VCaP (cell line): Measurements from ENCODE around the gene HHLA2.
"Not testable (repeated sequence)": the region's sequence is repeated elsewhere in the genome, so short reads cannot be mapped to it uniquely, and the experiment has no call there.

Experiments used
- H3K27ac ChIP-seq: fragments of 450-650 bp; 2 replicates; pipeline ENCODE4 v1.5.1; 2017
- TF ChIP-seq, protein P1 (sequence below): fragments of 450-650 bp; conservative IDR thresholded peaks from 2 replicates; pipeline ENCODE4 v1.5.1; 2017; ENCODE audit warnings: mild to moderate bottlenecking, moderate library complexity

HHLA2 gene, protein sequence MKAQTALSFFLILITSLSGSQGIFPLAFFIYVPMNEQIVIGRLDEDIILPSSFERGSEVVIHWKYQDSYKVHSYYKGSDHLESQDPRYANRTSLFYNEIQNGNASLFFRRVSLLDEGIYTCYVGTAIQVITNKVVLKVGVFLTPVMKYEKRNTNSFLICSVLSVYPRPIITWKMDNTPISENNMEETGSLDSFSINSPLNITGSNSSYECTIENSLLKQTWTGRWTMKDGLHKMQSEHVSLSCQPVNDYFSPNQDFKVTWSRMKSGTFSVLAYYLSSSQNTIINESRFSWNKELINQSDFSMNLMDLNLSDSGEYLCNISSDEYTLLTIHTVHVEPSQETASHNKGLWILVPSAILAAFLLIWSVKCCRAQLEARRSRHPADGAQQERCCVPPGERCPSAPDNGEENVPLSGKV

GRCh38 chr3:108296239-108296638 is at the start of gene HHLA2:
Gene HHLA2 (plus strand): TSS chr3:108296548. CDS start chr3:108351814, 55,266 bp downstream.
- no peak within 1 kb of the TSS for H3K27ac ChIP-seq
- TF ChIP-seq, protein P1, sequence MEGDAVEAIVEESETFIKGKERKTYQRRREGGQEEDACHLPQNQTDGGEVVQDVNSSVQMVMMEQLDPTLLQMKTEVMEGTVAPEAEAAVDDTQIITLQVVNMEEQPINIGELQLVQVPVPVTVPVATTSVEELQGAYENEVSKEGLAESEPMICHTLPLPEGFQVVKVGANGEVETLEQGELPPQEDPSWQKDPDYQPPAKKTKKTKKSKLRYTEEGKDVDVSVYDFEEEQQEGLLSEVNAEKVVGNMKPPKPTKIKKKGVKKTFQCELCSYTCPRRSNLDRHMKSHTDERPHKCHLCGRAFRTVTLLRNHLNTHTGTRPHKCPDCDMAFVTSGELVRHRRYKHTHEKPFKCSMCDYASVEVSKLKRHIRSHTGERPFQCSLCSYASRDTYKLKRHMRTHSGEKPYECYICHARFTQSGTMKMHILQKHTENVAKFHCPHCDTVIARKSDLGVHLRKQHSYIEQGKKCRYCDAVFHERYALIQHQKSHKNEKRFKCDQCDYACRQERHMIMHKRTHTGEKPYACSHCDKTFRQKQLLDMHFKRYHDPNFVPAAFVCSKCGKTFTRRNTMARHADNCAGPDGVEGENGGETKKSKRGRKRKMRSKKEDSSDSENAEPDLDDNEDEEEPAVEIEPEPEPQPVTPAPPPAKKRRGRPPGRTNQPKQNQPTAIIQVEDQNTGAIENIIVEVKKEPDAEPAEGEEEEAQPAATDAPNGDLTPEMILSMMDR = no peak

DNA sequence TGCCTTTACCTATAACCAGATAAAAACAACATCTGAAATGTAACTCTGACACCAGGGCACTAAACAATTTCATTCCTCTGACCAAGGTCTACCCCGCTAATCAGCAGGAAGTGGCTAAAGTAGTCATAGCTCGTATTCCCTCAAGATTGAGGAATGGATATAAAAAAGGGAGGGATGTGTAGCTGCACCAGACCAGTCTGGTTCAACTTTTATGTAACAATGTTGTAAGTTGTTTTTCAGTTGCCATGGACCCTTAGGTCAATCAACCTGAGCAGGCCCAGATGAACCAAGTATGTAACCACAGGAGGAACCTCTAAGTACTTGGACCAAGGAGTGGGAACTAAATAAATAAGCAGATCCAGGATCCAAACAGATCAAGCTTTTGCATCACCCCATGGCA is 45.7 kb upstream of the HHLA2 start:
- 0 out of 2 replicates have a peak overlapping the region, but pooled peaks have one; percentile 19 for H3K27ac ChIP-seq
- TF ChIP-seq, protein P1 = no peak

DNA sequence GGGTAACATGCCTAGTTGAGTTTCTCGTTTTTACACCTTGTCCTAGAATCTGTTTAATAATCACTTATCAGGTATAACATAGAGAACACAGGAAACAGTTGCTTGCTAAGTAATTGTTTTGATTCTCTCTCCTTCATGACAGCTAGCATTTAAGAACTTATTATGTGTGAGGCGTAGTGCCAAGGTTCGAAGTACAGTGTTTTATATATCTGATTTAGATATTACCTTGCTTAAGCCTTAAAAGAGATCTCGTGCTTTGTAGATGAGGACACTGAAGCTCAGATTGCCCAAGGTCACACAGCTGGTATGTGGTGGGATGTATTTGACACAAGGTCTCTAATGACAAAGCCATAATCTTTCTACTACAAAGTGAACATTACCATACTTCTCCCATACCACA is 45.1 kb upstream of the HHLA2 start:
- H3K27ac ChIP-seq = 0 out of 2 replicates have a peak overlapping the region, but pooled peaks have one; percentile 19
- TF ChIP-seq, protein P1 = no peak

DNA sequence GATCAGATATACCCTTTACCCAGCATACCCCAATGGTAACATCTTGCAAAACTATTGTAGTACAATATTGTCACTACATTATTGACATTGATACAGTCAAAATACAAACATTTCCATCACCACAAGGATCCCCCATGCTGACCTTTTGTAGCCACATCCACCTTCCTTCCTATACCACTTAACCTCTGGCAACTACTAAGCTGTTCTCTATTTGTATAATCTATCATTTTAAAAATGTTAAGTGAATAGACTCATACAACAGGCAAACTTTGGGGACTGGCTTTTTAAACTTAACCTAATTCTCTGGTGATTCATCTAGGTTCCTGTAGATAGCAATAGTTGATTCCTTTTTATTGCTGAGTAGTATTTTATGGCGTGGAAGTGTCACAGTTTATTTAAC is 44.5 kb upstream of the HHLA2 start:
- TF ChIP-seq, protein P1 = no peak

DNA sequence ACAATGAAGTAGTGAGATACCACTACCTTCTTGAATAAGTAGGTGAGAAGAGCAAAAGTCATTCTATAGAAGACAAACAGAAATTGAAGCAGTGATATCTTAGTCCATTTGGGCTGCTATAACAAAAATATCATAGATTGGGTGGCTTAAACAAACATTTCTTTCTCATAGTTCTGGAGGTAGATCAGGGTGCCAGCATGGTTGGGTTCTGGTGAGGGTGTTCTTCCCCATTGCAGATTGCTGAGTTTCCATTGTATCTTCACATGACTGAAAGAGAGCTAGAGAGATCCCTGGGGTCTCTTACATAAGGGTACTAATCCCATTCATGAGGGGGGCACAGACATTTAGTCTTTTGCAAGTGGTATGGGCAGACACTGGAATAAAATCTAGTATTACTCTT is 41.2 kb upstream of the HHLA2 start:
- H3K27ac ChIP-seq = no peak overlapping the region
- TF ChIP-seq, protein P1 = no peak

More for the DNA sequence above, 44.5 kb upstream of the HHLA2 start:
- no peak overlapping the region for H3K27ac ChIP-seq

DNA sequence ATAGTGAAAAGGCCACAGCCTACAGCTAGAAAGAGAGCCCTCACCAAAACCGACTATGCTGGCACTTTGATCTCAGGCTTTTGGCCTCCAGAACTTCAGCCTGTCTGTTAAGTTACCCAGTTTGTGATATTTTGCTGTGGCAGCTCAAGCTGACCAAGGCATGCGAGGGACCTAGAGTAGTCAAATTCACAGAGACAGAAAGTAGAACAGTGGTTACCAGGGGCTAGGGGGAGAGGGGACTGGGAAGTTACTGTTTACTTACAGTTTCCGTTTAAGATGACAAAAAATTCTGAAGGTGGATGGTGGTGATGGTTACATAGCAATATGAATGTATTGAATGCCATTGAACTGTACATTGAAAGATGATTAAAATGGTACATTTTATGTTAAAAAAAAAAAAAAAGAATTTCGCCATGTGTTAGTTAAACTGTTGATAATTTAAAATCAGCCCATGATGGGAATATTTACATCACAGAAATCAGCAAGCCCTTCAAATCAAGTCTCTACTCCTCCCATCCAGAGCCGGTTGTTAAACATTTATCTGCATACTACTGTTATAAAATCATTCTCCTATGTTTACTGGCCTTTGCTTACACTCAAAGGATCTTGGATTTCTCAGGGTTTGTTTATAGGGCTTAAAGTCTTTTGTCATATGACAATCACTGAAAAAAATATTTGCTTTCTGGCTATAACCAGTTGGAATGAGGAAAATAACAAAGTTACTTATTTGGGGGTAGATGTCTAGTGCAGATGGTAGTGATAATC is 31.6 kb upstream of the HHLA2 start:
- H3K27ac ChIP-seq = not testable (repeated sequence)

GRCh38 chr3:108268235-108268634 is 28.1 kb upstream of the HHLA2 start:
- H3K27ac ChIP-seq = not testable (repeated sequence)

DNA sequence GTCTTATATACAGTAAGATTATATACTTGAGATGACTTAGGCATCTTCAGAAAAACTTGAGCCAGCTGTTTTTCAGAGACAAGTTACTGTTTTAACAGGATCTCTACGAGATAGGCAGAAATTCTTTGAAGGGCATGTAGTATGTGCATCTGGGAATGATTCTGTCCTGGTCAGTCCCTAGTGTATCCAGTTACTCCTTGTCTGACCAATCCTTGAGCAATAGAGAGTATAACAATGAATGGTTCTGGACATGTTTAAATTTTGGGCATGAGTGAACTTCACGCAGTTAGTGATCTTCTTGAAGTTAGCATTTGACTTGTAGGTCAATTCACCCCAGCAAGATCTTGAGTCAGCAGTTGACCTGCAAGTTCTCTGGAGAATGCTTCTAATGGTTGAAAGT is 24.7 kb upstream of the HHLA2 start:
- H3K27ac ChIP-seq = no peak overlapping the region
- TF ChIP-seq, protein P1 = no peak

- not testable (repeated sequence) for H3K27ac ChIP-seq
Observed at GRCh38 chr3:108279066-108279465, 17.3 kb upstream of the HHLA2 start.
